Stimulated activated CD8-positive, alpha-beta memory T cell treated with anti-CD3 and anti-CD28 coated beads, Interleukin-15, amount 100 ng/mL, for 48 hours (primary cell): ENCODE data around the gene EHMT2.

Experiments
- DNase-seq, 2 donors: peaks; one replicate each; pipeline ENCODE4 v3.0.0-alpha.2; 2020; ENCODE audit warnings: low read depth in 2 of 2

Gene EHMT2

DNA sequence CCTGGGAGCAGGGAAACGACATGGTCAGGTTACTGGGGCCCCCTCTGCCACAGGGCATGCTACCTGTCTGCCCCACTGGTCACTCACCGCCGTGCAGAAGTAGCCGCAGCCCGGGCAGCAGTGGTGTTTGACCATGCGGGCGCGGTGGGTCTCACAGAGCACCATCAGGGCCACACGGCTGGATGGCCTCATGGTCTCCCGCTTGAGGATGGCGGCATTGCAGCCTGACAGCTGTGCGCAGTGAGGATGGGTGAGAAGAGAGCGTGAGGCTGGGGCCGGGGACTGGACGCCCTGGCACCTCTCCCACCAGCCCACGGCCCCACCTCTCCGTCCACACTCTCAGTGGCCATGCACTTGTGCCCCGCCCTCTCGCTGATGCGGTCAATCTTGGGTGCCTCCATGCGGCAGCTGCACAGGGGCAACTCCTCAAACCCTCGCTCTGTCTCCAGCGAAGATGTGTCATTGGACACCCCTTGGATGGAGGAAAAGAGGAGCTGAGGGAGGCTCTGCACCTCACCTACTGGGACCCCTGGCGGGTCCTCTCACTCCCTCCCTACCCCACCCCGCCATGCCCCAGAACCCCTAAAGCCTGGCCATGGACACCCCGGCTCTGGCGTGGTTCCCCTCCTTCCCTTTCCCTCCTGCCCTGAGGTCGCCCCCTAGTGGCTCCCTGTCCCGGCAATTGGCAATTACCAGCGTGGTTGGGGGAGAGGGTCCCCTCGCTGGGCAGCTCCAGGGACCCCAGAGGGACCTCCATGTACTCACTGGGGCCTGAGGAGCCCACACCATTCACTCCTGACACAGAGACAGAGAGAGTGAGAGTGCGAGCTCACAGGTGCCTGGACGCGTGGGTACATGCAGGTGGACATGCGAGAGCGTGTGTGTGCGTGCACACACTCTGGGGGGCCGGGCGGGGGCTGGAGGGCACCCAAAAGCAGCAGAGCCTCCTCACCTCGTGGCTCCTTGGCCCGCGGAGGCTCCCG is 8.9 kb downstream of the EHMT2 start:
- no peak for DNase-seq

DNA sequence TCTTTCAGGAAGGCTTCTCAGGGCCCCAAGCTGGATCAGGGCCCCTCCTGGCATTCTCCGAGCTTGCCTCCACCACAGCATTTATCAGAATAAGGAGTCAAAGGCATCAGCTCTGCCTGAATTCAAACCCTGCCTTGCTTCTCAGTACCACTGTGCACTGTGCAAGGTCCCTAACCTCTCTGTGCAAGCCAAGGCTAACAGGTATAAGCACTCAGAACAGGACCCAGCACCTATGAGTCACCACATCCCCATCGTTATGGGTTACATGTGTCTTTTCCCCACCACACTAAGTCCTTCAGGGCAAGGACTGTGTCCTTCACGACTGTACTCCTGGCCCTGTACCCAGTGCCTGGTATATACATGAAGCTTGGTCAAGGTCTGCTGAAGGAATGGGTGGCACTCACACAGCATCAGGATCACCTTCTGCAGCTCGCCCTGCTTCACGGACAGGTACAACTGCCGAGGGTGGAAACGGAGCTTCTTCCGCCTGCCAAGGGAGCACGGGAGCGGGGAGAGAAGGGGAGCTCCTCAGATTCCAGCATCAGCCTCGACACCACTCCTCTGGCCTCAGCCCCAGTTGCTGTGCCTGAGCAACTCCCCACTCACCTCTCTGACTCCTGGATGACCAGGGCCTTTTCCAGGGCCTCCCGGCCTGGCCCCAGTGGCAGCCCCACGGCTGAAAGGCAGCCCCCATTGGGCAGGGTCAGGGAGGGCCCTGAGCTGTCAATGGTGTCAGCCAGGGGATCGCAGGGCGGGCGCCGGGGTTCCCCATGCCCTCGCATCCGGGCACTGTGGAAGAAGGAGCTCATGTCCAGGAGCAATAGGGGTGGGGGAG is 10.1 kb downstream of the EHMT2 start:
- DNase-seq = no peak

DNA sequence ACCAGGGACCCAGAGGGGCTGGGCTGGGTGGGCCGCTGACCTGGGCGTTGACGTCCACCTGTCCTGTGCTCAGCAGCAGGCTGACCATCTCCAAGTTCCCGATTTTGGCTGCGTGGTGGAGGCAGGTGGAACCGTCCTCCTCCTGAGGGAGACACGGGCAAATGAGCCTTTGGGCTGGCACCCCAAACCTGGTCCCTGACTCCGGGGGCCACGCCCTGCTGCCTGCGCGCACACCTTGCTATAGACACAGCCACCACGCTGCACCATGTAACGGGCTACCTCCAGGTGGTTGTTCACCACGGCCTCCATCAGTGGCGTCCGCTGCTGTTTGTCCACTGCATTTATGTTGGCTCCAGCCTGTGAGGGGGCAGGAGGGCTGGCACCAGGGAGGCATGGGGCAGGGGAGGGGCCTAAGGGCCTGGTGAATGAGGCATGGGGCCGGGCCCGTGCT is 10.9 kb downstream of the EHMT2 start:
- DNase-seq = no peak

DNA sequence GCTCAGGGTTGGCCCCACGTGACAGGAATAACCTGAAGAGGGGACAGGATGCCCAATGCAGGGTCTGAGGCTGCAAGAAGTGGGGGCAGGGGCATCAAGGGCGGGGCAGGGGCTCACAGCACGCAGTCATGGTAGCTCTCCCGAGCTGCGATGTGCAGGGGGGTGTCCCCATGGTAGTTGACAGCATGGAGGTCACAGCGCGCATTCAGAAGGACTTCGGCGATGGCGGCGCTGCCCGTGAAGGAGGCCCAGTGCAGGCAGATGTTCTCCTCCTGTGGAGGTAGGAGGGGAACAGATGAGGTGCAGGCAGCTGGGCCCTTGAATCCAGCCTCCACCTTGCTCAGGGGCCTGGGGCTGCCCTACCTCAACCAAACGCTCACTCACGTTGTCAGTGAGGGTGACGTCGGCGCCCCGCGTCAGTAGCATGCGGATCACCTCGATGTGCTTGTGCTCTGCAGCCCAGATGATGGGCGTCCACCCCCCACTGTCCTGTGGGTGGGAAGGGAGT is 12.9 kb downstream of the EHMT2 start:
- DNase-seq = no peak

DNA sequence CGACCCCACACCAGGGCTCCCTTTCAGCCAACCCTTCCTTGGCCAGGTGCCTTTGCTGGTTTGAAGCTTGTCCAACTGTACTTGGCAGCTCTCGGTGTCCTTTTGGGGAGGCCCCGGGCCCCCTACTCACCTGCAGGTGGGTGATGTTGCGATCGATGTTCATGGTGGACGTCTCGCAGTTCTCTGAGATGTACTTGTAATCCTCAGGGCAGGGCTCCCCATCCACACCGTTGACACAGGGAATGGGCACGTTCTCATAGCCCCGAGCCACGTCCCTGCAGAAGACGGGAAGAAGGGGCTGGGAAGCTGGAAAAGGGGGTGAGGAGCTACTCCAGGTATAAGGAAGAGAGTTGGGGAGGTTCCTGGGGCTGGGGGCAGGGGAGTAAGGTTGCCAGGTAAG is 13.8 kb downstream of the EHMT2 start:
- DNase-seq = no peak

DNA sequence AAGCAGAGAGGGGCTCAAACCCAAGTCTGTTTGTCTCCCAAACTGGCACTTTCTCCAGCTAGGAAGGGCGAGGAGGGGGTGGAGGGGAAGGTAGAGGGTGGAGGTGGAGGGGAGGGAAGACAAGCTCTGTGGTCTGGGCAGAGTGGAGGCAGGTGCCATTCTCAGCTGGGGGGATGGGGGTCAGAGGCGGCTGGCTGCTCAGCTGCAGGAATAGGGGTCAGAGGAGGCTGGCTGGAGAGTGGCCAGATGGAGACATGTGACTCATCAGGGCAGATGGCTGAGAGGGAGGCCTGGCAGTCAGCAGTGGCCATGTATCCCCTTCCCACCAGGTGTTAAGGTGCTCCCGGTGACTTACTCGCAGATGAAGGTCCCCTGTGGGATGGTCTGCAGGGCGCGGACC is 15.2 kb downstream of the EHMT2 start:
- no peak for DNase-seq

DNA sequence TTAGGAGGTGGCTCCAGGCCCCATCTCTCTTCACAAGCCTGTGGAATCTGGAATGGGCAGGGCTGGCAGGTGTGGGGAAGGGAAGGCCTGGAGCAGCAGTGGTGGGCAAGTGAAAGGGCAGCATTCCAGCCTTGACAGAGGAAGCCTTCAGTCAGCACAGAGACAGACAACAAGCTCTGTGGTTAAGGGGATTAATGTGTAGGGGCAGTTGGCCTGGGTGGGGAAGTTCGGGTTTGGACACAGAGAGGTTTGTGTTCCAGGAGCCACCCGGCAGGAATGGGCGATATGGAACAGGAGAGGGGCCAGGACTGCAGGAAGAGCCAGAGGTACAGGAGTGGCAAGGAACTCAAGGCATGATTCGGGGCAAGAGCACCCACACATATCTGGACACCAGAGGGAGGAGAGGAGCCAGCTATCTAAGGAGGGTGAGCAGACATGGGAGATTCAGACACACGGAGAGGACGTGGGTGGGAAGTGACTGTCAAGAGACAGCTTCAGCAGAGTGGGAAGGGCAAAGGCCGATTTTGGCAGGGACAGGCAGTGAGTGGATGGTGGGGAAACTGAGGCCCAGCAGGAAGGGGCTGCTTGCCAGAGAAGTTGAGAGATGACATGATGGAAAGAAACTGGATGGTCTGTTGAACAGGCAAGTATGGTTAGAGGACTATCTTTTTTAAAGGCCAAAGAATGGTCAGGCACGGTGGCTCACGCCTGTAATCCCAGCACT is 16.2 kb downstream of the EHMT2 start:
- DNase-seq = no peak

DNA sequence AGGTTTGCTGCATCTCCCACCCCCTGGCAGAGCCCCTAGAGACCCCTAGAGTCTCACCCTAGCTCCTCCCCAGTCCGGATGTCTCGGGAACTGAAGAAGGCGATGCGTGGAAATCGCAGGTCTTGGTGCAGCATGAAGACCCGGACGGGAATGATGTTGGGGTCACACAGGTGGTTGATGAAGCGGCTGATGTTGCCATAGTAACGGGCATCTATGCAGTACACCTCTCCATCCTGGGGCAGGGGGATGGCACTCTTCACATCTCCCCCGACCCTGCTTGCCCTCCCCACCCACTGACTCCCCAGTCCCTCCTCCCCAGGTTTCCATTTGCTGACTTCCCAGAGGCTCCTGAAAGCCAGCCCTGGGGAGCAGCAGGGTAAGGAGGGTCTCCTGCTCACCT is 16.9 kb downstream of the EHMT2 start:
- no peak for DNase-seq

DNA sequence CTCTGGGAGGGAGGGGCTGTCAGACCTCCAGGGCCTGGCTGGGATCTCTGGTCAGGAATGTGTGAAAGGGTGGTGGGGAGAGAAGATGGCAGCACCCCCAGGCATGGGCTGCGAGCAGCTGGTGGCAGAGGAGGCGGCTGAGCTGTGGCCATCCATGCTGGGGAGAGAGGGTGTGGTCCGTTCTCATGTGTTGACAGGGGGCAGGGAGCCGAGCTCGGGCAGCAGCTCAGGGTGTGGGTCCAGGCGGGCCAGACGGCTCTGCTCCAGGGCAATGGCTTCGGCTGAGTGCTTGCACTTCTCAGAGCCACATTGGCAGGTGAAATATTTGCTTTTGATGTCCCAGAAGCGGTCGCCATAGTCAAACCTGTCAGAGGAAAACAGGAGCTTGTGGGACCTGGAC is 17.6 kb downstream of the EHMT2 start:
- no peak for DNase-seq

DNA sequence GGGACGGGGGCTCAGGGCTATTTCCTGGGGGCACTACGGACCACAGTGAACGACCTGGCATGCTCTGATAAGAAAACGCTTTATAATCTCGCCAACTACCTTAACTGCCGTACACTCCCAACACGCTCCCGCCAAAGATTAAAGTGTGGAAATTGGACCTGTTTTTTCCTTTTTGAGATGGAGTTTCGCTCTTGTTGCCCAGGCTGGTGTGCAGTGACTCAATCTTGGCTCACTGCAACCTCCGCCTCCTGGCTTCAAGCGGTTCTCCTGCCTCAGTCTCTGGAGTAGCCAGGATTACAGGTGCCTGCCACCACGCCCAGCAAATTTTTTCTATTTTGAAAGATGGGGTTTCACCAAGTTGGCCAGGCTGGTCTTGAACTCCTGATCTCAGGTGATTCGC is 18.4 kb downstream of the EHMT2 start:
- no peak for DNase-seq

DNA sequence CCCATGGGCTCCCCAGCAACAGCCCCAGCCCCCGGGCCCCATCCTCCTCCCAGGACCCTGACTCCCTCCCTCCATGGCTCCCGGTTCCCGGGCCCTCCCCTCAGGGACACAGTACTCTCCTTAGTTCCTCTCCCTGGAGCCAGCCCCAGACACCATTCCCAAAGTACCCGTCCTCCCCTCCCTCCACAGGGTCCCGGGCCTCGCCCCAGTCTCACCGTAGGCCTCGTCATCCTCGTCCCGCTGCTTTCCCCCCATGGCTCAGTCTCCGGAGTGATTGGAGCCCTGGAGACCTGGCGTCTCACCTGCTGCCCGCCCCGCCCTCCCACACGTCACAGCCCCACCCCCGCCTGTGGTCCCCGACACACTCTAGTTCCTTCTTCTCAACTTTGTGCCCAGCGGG is 18.8 kb downstream of the EHMT2 start, which contains the start of gene SLC44A4:
Gene SLC44A4 (minus strand): TSS at position 272 of the 400 bp plus-strand sequence. CDS start 17 bp downstream, at position 255.
- no peak for DNase-seq

DNA sequence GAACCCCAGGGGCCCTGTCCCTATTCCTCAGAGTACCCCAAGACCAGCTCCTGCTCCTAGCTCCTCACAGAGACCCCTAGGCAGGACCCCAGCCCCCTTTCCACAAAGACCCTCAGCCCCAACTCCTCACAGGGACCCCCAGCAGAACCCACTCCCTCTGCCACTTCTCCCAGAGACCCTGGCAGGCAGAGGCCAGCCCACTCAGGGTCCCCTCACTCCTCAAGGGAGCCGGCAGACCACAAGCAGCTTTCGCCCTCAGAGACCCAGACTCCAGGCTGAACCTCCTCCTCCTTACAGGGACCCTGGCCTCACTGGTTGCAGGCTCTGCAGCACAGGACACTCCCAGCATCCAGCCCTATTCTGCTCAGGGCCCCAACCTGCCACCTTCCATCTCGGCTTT is 19.3 kb downstream of the EHMT2 start:
- no peak for DNase-seq

DNA sequence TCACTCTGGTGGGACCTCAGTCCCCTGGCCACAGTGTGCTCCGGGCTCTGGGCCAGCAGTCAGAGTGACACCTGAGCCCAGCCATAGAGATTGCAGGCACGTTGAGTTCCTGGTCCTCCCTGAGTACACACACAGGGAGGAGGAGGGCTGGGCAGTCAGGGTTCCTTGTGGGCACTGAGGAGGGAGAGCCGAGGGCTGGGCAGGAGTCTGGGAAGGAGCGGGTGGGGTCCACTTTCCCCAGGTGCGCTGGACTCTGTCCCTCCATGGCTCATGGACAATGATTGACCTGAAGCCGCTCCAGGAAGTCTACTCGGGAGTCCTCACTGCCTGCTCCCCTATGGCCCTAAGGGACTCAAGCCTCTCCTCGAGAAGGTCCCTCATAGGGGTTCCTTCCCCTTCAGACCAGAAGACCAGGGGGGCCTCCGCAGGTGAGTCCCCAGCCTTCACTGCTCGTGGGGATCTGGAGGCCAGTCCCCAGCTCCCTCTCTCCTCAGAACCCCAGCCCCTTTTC is 19.8 kb downstream of the EHMT2 start:
- DNase-seq = no peak

DNA sequence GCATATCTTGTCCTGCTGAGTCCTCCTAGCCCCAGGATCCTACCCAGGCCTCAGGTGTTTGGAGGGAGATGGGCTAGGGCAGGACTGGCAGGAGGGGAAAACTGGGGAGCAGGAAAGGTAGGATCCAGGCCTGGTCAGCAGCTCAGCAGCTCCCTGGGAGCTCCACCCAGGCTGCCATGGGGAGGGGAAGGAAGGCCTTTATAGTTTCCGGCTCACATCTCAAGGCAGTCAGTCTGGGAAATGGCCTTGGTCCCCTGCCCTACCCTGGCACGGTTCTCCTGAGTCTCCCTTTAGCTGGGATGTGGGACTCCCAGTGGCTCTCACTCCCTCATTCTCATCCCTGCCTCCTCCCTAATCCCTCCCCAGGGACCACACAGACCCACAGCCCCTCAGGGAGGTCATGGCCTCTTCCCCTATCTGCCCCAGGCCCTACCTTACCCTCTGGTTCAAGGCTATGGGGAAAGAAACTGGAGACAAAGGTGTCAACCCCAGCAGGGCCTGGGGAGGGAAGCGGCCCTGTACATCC is 20.3 kb downstream of the EHMT2 start:
- no peak for DNase-seq

DNA sequence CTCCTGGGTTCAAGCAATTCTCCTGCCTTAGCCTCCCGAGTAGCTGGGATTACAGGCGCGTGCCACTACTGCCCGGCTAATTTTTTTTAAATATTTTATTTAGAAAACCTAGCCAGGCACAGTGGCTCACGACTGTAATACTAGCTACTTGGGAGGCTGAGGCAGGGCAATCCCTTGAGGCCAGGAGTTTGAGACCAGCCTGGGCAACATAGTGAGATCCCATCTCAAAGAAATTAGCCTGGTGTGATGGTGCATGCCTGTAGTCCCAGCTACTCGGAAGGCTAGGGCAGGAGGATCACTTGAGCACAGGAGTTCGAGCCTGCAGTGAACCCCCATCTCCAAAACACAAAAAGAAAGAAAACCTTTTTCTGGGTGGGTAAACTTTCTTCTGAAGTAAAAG is 21.1 kb downstream of the EHMT2 start:
- DNase-seq = no peak

DNA sequence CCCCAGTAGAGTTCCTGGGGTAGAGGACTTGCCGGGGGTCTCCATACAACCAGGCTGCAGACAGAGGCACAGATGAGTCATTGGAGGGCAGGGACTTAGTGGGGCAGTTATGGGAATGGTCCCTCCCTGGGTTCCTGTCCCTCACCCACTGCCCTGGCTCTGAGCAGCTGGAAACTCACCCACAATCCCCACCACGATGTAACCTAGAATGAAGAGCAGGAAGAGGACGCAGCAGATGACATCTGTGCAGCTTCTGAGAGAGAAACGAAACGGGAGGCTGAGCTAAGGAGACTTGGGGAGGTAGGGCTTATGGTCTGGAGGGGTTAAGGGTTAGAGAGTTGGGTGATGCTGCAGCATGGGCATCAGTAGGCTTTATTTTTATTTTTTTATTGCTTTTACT is 21.6 kb downstream of the EHMT2 start:
- no peak for DNase-seq

DNA sequence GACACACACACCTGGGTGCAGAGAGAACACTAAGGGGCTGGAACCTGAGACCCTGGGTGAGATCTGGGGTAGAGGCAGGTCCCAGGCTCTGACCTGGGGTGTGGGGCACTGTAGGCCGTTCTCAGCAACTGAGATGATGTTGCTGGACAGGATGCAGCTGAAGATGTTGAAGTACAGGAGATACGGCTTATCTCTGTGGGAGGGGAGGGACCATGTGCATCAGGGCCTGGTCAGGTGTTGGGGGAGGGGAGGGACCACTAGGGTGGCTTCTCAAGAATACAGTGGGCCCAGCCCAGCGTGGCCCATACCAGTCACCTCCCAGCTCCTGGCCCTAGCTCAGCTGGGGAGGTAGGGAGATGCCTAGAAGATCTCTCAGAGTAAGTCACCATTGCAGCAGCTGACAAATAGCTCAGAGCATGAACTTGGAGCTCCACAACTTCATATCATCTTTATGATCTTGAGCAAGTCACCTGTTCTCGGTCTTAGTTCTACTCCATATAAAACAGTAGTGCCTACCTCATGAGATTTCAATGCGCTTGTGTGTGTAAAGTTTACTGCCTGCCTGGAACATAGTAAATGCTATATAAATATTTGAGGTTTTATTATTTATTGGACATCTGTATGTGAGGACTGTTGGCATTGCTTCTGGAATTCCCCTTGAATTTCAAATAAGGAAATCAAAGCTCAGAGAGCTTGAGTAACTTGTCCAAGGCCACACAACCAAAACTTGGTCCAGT is 22.5 kb downstream of the EHMT2 start:
- no peak for DNase-seq

DNA sequence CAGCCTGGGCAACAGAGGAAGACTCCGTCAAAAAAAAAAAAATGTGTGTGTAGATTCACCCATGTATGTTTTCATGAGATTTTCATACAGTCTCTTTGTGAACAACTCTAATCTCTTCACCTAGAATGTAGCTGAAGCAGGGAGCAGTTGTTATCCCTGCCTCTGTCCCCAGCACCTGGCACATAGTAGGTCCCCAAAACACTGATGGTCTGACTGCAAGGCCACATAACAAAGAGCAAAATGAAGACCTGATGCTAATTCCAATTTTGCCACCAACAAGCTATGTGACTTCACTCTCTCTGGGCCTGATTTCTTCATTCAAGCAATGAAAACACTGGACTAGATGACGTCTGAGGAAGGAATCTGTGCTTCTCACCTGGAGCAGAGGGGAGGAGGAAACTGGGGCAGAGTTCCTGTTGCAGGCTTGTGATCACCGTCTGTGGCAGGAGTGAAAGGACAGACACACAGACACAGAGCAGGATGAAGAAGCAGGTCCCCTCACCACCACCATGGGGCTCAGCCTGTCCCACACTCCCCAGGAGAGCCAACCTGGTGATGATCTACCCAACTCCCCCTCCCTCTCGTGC is 23.3 kb downstream of the EHMT2 start:
- no peak for DNase-seq

DNA sequence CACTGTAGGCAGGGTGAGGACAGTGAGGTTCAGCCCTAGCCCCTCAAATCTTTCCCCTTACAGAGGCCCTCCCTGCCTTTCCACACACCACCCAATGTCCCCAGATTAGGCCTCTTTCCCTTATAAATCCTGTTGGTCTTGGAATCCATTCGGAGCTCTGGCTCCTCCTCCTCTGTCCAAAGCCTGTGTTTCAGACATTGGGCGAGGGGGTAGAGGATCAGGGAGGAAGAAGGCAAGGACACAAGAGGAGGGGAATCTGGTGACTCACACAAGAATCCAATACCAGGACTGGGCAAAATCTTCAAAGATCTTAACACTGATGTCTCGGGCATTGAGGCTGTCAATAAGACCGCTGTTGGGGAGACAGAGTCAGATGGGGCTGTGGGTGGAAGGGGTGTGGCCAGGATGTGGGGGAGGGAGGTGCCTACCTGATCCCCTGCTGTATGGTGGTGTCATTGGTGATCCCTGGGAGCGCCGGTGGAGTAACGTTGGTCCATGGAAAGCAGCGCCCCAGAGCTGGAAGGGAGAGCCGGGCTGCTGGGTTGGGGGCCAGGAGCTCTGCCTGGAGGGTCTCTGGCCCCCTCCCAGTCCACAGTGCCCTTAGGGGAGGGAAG is 26.3 kb downstream of the EHMT2 start:
- no peak for DNase-seq
